GM10248 (cell line): ENCODE results near the gene GLA.

ENCODE experiments used
- CTCF ChIA-PET: fragments of 300-600 bp; sonication (Branson Sonifier 250); formaldehyde crosslinking; extraction: SDS; loops from one replicate; lab custom pipeline; 2021; ENCODE audit warnings: antibody characterized with exemption; lab: Yijun Ruan, JAX
- POLR2A ChIA-PET: fragments of 350-650 bp; sonication (Branson Sonifier 250); formaldehyde crosslinking; extraction: SDS; loops from one replicate; lab custom pipeline; 2020; ENCODE audit warnings: antibody characterized with exemption; lab: Yijun Ruan, JAX
- DNase-seq: peaks from one replicate; pipeline ENCODE4 v3.0.0; 2012; ENCODE audit errors: extremely low spot score
- CTCF ChIP-seq: IDR thresholded peaks from 2 replicates; pipeline ENCODE4 v1.5.1; 2012; ENCODE audit warnings: mild to moderate bottlenecking, low read depth; ENCODE audit errors: extremely low read depth, missing control alignments, control extremely low read depth

GLA gene

DNA sequence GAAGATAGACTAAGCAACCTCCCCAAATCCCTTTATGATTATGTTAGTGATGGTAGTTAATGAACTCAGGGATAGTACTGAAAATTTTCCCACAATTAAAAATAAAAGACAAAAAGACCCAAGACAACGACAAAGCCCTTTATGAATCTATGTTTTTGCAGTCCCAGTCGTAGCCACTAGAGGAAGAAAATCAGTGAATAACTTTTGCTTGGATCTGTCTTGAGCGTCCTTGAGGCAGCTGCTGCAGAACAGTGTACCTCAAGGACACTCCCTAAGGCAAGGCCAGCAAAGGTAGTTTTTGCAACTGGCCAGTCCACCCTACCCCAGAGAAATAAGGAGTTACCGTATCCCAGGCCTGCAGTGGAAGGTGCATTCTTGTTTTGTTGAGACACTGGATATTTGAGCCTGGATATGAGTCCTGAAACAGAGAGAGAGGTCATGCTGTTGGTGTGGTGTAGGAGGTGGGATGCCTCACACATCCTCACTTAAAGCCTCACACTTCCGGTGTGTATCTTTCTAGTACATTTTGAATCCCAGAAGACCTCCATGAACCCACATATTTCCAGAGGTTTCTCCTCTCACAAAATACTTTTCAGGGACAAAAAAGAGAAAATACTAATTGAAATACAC, 50.4 kb downstream of the GLA start:
- TF ChIP-seq CTCF = peak; percentile 12
- CTCF ChIA-PET = interaction anchor here (1.5 kb wide), 1 partner anchor 240 kb away, joined by 3 read pairs; no protein-coding TSS in a partner anchor
- DNase-seq = no peak

GRCh38 chrX:101349193-101349562, 58.5 kb downstream of the GLA start:
- no peak for DNase-seq
- ChIA-PET CTCF (interaction anchor here (1.3 to 1.6 kb wide), 3 partner anchors 16 to 42 kb away, joined by 3 to 5 read pairs (median 4); partner anchors contain the start of genes BTK and RPL36A), POLR2A (interaction anchor here (1.0 kb wide), 1 partner anchor 35 kb away, joined by 3 read pairs; no protein-coding TSS in a partner anchor)
- no peak for TF ChIP-seq CTCF

More for the DNA sequence above, 50.4 kb downstream of the GLA start:
- POLR2A ChIA-PET = no interaction called here

DNA sequence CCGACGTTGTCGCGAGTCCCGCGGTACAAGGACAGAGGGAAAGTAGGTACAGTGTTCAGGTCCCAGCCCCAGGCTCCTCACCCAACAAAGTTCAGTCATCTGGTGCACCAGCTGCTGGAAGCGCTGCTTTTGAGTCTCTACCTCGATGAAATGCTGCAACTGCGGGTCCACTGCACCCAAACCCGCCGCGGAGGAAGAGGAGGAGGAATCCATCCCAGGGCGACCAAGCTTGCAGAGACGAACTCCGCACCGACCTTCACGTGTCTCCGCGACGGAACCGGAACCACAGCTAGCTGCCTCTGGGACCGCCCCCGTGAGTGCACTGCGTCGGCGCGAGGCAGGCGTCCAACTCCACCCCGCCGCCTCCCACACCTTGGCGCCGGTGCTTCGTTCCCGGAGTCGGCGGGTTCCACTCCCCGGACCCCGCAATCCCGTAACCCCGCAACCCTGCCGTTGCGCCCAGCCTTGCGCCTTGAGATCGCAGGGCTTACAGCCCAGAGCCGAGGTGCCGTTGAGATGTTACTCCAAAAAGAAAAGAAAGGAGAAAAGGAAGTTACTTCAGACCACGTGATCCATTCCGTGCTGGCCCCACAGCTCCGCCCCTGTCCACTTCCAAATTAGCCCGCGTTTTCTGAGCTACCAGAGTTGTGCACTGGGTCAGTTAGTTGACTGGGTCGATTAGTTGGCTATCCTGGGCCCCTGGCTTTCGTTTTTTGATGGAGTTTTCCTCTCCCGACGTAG, 59.1 kb downstream of the GLA start, which contains the start of gene TIMM8A:
TIMM8A (minus strand) TSS at position 291 of the 741 bp plus-strand sequence; CDS start at position 213, 78 bp downstream.
- CTCF ChIA-PET = interaction anchor here (1.3 to 1.6 kb wide), 3 partner anchors 17 to 43 kb away, joined by 3 to 5 read pairs (median 4); partner anchors contain the start of genes BTK and RPL36A
- POLR2A ChIA-PET = interaction anchor here (0.6 to 1.0 kb wide), 2 partner anchors 36 to 282 kb away, joined by 3 to 6 read pairs; no protein-coding TSS in a partner anchor
- peak; percentile 86 for DNase-seq
- no peak for TF ChIP-seq CTCF

DNA sequence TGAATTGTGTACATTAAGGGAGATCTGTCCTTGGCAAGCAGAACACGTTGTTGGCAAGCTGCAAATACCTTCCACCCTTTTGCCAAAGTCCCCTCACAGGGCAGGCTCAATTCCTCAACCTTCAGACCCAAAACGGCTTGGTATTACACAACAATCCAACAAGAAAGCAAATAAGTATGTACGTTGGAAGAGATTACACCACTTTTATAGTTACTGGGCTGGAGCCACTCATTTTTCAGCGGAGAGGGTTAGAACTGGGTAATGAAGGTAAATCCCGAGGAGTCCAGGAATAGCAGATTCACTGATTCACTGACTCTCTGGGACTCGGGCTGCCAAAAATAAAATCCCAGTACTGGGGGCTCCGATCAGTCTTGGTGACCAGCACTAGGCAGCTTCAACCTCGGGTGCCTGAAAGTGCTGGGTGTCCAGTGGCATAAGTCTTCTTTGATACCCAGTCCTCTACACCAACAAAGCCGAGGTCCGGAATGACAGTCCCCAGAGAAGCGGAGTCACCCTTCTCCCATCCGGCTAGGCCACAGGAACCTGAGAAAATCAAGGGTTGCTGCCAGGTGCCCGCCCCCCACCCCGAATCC, 59.8 kb downstream of the GLA start:
- TF ChIP-seq CTCF = no peak
- ChIA-PET POLR2A (interaction anchor here (0.6 kb wide), 1 partner anchor 282 kb away, joined by 6 read pairs; no protein-coding TSS in a partner anchor), CTCF (interaction anchor here (1.3 kb wide), 1 partner anchor 38 kb away, joined by 4 read pairs; the partner anchor contains the start of gene BTK)
- peak; percentile 29 for DNase-seq
